K562 (cell line): ENCODE results near the gene RGS3. TPM values are rescaled to one million over a fixed set of nuclear protein-coding genes. Genes with fewer than 3 reads are reported as not detected.

Source experiments
- ARID2 ChIP-seq: fragments of 450-650 bp; IDR thresholded peaks from 2 replicates; pipeline ENCODE4 v1.6.1; 2017; ENCODE audit warnings: antibody characterized with exemption, mild to moderate bottlenecking
- ARNT ChIP-seq, 2 experiments: fragments of 450-650 bp; IDR thresholded peaks; 2 replicates each; pipeline ENCODE4 v1.6.1; 2016; ENCODE audit warnings: mild to moderate bottlenecking in 1 of 2
- CTCF ChIP-seq, 3 experiments: IDR thresholded peaks in 2 of 3; conservative IDR thresholded peaks in 1 of 3; 2 replicates each; pipeline ENCODE4 v1.5.1; 2011 to 2012; ENCODE audit warnings: low read length in 3 of 3, mild to moderate bottlenecking in 3 of 3, control low read depth in 2 of 3, improper control_type of control experiment in 1 of 3, inconsistent platforms in 1 of 3, low read depth in 1 of 3, mixed read lengths in 1 of 3, moderate library complexity in 1 of 3; ENCODE audit not compliant: insufficient read depth in 2 of 3
- DPF2 ChIP-seq: fragments of 450-650 bp; IDR thresholded peaks from 2 replicates; pipeline ENCODE4 v1.6.1; 2016
- GMEB1 ChIP-seq: fragments of 250-450 bp; sonication (Bioruptor Pico); IDR thresholded peaks from 2 replicates; pipeline ENCODE4 v1.4.0; 2020; ENCODE audit warnings: mild to moderate bottlenecking
- HIVEP1 ChIP-seq: fragments of 250-450 bp; sonication (Bioruptor Pico); IDR thresholded peaks from 2 replicates; pipeline ENCODE4 v1.4.0; 2020; ENCODE audit warnings: mild to moderate bottlenecking
- NFYB ChIP-seq: IDR thresholded peaks from 2 replicates; pipeline ENCODE4 v1.6.1; 2011; ENCODE audit warnings: mild to moderate bottlenecking, moderate library complexity; ENCODE audit not compliant: insufficient read length; ENCODE audit errors: extremely low read depth
- NONO ChIP-seq, 2 experiments: fragments of 200-400 bp in 1 of 2; fragments of 450-650 bp in 1 of 2; formaldehyde crosslinking in 1 of 2; IDR thresholded peaks; 2 replicates each; pipeline ENCODE4 v1.6.1; 2017; ENCODE audit warnings: low read depth in 2 of 2, mild to moderate bottlenecking in 2 of 2, moderate library complexity in 2 of 2, low read length in 1 of 2
- SNAPC5 ChIP-seq: fragments of 250-450 bp; sonication (Bioruptor Pico); IDR thresholded peaks from 2 replicates; pipeline ENCODE4 v1.8.0; 2021; ENCODE audit warnings: moderate library complexity, mild to moderate bottlenecking, inconsistent platforms
- TCF7 ChIP-seq: sonication (generic); IDR thresholded peaks from 2 replicates; pipeline ENCODE4 v1.6.1; 2016; ENCODE audit warnings: antibody characterized with exemption, borderline replicate concordance
- THRB ChIP-seq: fragments of 450-650 bp; formaldehyde crosslinking; conservative IDR thresholded peaks from 2 replicates; pipeline ENCODE4 v1.4.0; 2022; ENCODE audit warnings: mild to moderate bottlenecking, missing genetic modification characterization
- YBX1 ChIP-seq: fragments of 450-650 bp; IDR thresholded peaks from 2 replicates; pipeline ENCODE4 v1.7.1; 2016; ENCODE audit warnings: mild to moderate bottlenecking
- ZNF280B ChIP-seq: fragments of 250-450 bp; sonication (Bioruptor Pico); IDR thresholded peaks from 2 replicates; pipeline ENCODE4 v1.5.1; 2021; ENCODE audit warnings: mild to moderate bottlenecking
- ZNF699 ChIP-seq: fragments of 250-450 bp; sonication (Bioruptor Pico); IDR thresholded peaks from 2 replicates; pipeline ENCODE4 v1.8.0; 2021; ENCODE audit warnings: mild to moderate bottlenecking, moderate library complexity; ENCODE audit not compliant: insufficient replicate concordance
- polyA plus RNA-seq, 8 experiments: library from polyadenylated mRNA; depleted of rRNA in 4 of 8; stranded (reverse) in 5 of 8; unstranded in 3 of 8; fragments of >200 nt; fragmentation: Nextera tagmentation in 2 of 8; fragmentation: Illumina TruSeq in 1 of 8; extraction: Ambion mirVana in 2 of 8; extraction: Trizol in 1 of 8; gene quantifications; 2 replicates each; pipeline versions ENCODE4 v1.2.1 to v1.2.3, GENCODE V29; 2011 to 2014; ENCODE audit warnings: inconsistent platforms in 1 of 8, missing spikeins in 1 of 8
- total RNA-seq, 7 experiments: library from RNA; depleted of rRNA in 6 of 7; stranded (reverse); fragments of >200 nt in 6 of 7; fragmentation: Illumina TruSeq in 2 of 7; extraction: Trizol in 2 of 7; gene quantifications; 2 replicates each; pipeline versions ENCODE4 v1.2.1 to v1.2.3, GENCODE V29; 2011 to 2021; ENCODE audit warnings: low replicate concordance in 1 of 7

RGS3 gene
- total and polyA plus RNA-seq, 9 of the 15 experiments (the other 6 are each of a cell fraction or from before 2014, with no cell fraction given) = 0.08 to 2.9 (median 0.95) TPM

- TF ChIP-seq CTCF (IDR thresholded peaks at IDR 0.05 in 2 of 3, conservative IDR thresholded peaks at IDR 0.05 in 1 of 3; ENCODE audit: insufficient read depth in 2 of 3, low read depth in 1 of 3, low read length in 3 of 3) (no peak), YBX1 (no peak), ZNF280B (CRISPR knock-in tag) (no peak), SNAPC5 (no peak), TCF7 (no peak), HIVEP1 (CRISPR knock-in tag) (no peak), ARID2 (no peak), NFYB (no peak), ZNF699 (CRISPR knock-in tag) (no peak), GMEB1 (CRISPR knock-in tag) (no peak), DPF2 (no peak), ARNT (IDR thresholded peaks at IDR 0.05) (no peak), NONO (IDR thresholded peaks at IDR 0.05; ENCODE audit: low read depth in 2 of 2, low read length in 1 of 2) (no peak), THRB (CRISPR knock-in tag) (no peak)
These were observed 124.8 kb downstream of the RGS3 start (continued) for GRCh38 chr9:113588242-113588810.
